Thyroid gland (tissue), 4 donors: Measurements from ENCODE around the gene LFNG.

Source experiments
- POLR2A ChIP-seq, 2 donors: fragments of 450-650 bp; IDR thresholded peaks; one replicate each; pipeline ENCODE4 v1.6.1; 2017; ENCODE audit warnings: antibody characterized with exemption in 2 of 2, mild to moderate bottlenecking in 2 of 2, moderate library complexity in 1 of 2
- TF ChIP-seq, protein P1 (sequence below), 6 experiments: fragments of 200-600 bp in 3 of 6; fragments of 450-650 bp in 3 of 6; sonication (generic) in 3 of 6; IDR thresholded peaks; one replicate each; pipeline ENCODE4 v1.5.1; 2016 to 2019; ENCODE audit warnings: antibody characterized with exemption in 6 of 6, mild to moderate bottlenecking in 2 of 6, inconsistent platforms in 1 of 6, moderate library complexity in 1 of 6

DNA sequence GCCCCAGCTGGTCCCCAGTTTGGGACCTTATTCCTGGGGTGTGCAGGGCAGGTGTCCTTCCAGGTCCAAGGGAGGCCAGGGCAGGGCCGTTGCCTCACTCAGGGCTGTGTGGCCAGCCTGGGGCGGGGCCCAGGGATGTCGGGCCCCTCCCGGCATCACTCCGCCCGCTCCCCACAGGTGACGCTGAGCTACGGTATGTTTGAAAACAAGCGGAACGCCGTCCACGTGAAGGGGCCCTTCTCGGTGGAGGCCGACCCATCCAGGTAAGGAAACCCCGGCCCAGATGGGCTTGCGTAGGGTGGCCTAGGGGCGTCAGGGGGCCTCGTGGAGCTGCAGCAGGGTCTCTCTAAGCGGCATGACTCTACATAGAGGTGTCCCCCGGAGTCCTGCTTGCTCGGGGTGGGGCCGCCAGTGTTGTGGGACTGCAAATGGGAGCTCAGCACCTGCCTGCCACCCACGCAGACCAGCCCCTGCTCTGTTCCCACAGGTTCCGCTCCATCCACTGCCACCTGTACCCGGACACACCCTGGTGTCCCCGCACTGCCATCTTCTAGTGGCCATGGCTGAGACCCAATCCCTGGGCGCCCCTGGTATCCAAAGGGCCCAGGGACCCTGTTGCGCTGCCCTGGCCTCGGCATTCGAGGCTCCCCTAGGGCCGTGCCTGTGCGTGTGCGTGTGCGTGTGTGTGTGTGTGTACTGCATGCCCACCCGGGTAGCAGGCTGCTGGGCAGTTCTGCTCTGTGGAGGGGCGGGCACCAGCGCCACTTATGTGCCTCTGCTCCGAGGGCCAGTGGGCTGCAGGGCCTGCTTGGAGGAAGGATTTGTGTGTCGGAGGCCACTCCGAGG is 7.3 kb downstream of the LFNG start:
- TF ChIP-seq, protein P1, sequence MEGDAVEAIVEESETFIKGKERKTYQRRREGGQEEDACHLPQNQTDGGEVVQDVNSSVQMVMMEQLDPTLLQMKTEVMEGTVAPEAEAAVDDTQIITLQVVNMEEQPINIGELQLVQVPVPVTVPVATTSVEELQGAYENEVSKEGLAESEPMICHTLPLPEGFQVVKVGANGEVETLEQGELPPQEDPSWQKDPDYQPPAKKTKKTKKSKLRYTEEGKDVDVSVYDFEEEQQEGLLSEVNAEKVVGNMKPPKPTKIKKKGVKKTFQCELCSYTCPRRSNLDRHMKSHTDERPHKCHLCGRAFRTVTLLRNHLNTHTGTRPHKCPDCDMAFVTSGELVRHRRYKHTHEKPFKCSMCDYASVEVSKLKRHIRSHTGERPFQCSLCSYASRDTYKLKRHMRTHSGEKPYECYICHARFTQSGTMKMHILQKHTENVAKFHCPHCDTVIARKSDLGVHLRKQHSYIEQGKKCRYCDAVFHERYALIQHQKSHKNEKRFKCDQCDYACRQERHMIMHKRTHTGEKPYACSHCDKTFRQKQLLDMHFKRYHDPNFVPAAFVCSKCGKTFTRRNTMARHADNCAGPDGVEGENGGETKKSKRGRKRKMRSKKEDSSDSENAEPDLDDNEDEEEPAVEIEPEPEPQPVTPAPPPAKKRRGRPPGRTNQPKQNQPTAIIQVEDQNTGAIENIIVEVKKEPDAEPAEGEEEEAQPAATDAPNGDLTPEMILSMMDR (IDR thresholded peaks at IDR 0.05): no peak
- no peak for TF ChIP-seq POLR2A (IDR thresholded peaks at IDR 0.05)
